ENCODE measurements around the gene PARP4.

DNA sequence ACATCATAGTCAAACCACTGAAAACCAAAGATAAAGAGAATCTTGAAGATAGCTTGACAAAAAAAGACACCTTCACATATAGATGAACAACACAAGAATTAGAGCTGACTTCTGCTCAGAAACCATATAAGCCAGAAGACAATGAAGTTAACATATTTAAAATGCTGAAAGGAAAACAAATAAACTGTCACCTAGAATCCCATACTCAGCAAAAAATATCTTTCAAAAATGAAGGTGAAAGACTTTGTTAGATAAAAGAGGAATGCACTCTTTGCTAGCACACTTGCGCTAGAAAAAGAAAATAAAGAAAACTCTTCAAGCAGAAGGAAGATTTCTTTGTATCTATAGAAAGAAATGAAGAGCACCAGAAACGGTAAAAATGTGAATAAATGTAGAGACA, 49.5 kb downstream of the PARP4 start:
- TF ChIP-seq POLR2A (IDR thresholded peaks at IDR 0.05; ENCODE audit: low read length) (no peak), RFX5 (IDR thresholded peaks at IDR 0.05) (no peak), MYC (IDR thresholded peaks at IDR 0.05; ENCODE audit: borderline replicate concordance, low read length) (no peak), CTCF (IDR thresholded peaks at IDR 0.05) (no peak), CEBPB (IDR thresholded peaks at IDR 0.05) (no peak), TP53 (CRISPR knock-in tag; IDR thresholded peaks at IDR 0.05) (no peak)

Data from A549 (cell line).